ENCODE results near the gene AGBL4.

AGBL4 gene

DNA sequence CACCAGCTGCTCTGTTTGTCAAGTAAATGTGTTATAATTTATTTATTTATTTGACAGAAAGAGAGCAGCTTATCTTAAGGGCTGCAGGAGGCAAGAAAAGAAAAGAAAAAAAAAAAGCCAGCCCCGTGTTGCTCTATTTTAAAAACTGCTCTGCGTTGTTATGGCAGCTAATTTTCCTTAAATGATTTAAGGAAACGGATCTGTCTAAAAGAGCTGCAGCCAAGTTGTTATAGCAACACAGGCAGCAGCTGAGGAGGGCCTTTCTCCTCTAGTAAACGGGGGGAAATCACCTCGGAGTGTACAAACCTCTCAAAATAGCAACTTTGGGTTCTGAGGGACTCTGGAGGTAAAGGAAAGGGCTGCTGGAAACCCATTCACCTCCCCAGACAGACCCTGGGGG lies 1396.3 kb downstream of the AGBL4 start:
- no peak for DNase-seq

GRCh38 chr1:48619539-48619938 lies 1404.2 kb downstream of the AGBL4 start:
- no peak for DNase-seq

DNA sequence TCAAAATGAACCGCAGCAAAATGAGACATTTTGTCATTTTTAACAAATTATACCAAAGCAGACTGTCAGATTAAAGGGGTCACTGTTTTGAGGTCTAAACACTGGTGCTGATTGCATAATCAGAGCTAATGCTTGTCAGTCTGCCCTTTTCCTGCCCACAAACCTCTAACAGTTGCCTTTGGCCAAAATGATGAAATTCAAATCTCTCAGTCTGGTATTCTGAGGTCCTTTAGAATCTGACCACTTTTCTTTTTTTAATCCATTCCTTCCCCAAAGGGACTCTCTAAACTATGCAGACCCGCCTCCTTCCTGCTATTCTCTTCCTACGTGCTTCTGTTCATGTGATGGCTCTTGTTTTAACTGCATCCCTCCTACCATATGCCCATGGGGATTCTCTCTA lies 1406.5 kb downstream of the AGBL4 start:
- no peak for DNase-seq

DNA sequence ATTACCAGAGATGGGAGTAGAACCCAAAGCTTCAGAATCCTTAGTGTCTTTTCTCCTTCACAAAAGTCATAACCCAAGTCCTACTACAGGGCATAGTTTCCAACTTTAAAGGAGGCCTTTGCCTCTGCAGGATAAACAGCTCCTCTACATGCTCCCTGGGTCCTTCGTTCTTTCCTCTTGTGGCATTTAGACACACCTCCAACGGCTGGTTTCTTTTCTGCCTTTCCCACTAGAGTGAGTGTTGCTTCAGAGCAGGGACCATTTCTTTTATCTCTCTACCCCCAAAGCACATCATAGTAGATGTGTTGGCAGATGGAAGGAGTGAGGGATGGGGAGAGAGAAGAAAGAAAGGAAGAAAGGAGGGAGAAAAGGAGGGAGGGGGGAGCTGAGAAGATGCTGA lies 1407.0 kb downstream of the AGBL4 start:
- no peak for DNase-seq

DNA sequence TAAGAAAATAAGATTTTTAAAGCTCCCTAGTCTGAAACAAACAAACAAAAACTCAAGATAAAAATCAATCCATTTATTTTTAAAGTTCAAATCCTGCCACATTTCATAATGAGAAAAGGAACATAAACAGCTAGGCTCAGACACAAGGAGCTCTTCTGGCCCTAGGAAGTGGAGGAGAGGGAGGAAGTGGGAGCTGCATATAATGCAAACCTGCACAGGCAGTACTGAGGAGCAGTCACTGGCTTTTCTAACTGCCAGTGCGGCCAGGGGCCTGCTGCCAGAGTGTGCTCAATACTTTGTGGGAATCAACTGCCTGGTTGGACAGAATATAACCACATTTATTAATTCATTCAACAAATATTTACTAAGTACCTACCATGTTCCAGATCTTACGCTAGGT lies 1411.9 kb downstream of the AGBL4 start:
- no peak for DNase-seq

GRCh38 chr1:48610628-48611542 lies 1412.9 kb downstream of the AGBL4 start:
- DNase-seq = no peak

DNA sequence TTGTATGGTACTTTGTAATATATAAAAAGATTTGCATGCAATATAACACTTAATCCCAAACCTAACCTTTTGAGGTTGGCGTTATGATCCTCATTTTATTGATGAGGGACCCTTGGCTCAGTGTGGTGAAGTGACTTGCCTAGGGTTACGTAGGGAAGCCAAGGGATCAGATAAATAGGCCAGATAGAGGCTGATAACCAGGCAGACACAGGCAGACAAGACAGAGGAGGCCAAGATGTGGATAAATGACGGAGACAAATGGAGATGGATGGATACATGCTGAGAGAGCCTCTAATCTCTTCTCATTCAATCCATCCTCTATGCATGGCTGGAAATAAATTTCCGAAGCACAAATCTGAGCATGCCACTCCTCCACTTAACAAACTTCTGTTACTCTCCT lies 1414.9 kb downstream of the AGBL4 start:
- DNase-seq = no peak

DNA sequence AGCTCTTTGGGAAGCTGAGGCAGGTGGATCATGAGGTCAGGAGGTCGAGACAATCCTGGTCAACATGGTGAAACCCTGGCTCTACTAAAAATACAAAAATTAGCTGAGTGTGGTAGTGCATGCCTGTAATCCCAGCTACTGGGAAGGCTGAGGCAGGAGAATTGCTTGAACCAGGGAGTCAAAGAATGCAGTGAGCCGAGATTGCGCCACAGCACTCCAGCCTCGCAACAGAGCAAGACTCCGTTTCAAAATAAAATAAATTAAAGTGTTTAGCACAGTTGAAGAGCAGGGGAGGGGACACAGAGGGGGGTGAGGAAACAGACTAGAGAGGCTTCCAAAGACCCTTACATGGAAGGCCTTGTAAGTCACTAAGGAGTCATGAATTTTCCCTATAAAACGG lies 1420.5 kb downstream of the AGBL4 start:
- no peak for DNase-seq

- no peak for DNase-seq
These were observed 1421.4 kb downstream of the AGBL4 start for GRCh38 chr1:48602349-48602748.

GRCh38 chr1:48600182-48600581 lies 1423.6 kb downstream of the AGBL4 start:
- DNase-seq = no peak

DNA sequence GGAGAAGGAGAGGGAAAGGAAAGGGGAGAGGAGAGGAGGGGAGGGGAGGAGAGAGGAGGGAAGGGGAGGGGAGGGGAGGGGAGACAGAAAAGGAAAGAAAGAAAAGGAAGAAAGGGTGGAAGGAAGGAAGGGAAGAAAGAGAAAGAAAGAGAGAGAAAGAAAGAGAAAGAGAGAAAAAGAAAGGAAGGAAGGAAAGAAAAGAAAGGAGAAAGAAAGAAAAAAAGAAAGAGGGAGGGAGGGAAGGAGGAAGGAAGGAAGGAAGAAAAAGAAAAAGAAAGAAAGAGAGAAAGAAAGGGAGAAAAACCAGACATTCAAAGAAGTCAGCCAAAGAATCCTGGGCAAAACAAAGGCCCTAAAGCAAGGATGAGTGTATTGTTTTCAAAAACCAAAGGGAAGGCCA lies 1426.1 kb downstream of the AGBL4 start:
- no peak for DNase-seq

DNA sequence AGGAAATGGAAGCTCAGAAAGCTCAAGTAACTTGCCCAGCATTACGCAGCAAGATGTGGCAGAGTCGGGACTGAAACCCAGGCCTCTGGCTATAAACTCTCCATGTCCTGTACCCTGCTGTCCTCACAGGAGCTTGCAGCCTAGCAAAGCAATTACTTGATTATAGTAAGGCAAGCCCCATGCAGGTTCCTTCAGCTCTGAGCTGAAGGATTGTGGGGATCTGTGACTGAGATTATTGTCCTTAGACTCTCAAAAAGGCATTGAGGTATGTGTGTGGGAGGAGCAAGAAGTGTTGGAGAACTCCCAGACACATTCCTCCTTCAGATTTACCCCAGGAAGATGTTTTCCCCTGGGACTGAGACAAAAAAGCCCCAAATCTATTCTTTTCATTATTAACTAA lies 1427.7 kb downstream of the AGBL4 start:
- DNase-seq = no peak

- DNase-seq = no peak
These were observed 1428.1 kb downstream of the AGBL4 start for GRCh38 chr1:48595613-48596012.

- DNase-seq = no peak
These were observed 1431.4 kb downstream of the AGBL4 start for GRCh38 chr1:48592330-48592729.

DNA sequence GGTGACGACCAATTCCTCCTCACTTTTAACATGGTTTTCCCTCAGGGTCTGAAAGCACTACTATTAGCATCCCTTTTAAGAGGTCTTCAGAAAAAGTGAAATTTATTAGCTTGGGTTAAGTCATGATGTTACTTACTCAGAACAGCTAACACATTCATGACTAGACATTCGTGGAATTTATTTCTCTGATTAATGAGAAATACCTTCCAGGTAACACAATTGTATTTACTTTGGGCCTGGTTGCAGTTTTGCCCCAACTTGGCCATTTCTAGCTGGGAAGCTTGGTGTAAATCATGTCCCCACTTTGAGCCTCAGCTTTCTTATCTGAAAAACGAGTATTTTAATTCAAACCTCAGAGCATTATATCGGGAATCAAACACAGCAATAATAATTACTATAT lies 1432.6 kb downstream of the AGBL4 start:
- DNase-seq = no peak

- DNase-seq = no peak
These were observed 1435.7 kb downstream of the AGBL4 start for GRCh38 chr1:48588061-48588460.

DNA sequence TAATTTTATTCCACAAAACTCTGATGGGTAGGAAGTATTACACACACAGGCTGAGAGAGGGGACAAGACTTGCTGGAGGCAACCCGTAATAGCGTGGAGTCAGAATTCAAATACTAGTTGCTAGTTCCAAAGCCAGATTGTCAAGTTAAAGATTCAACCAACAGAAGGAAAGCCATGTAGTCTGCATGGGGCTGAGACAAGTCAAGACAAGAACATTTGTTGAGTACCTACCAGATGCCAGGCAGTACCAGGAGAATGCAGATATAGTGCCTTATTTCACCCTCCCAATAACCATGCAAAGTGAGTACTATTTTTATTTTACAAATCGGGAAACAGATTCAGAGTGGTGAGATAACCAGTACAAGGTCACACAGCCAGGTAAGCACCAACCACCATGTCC lies 1441.3 kb downstream of the AGBL4 start:
- DNase-seq = no peak

GRCh38 chr1:48581270-48581669 lies 1442.5 kb downstream of the AGBL4 start:
- DNase-seq = no peak

DNA sequence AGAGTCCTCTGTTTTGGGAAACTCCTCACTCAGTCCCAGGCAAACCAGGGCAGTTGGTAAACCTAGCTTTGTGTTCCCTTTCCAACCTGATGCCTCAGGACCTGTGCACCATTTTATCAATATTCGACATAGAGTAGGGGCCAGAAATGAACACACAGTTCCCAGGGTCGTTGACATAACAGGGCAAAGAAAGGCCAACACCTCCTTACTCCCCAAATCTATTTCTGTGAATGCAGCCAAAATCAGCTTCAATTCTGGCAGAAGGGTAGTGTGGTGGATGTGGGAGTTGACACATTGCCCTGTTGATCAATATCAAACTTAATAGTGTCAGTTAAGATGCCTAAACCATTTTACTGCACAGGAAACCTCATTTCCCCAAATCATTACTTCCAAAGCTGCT lies 1447.2 kb downstream of the AGBL4 start:
- DNase-seq = no peak

- DNase-seq = peak; percentile 26 to 30
These were observed 1451.0 kb downstream of the AGBL4 start for GRCh38 chr1:48572646-48573258.

GRCh38 chr1:48572134-48572533 lies 1451.6 kb downstream of the AGBL4 start:
- no peak for DNase-seq

GRCh38 chr1:48571303-48571987 lies 1452.3 kb downstream of the AGBL4 start:
- DNase-seq = no peak

- no peak for DNase-seq
These were observed 1453.2 kb downstream of the AGBL4 start for GRCh38 chr1:48570568-48570967.

DNA sequence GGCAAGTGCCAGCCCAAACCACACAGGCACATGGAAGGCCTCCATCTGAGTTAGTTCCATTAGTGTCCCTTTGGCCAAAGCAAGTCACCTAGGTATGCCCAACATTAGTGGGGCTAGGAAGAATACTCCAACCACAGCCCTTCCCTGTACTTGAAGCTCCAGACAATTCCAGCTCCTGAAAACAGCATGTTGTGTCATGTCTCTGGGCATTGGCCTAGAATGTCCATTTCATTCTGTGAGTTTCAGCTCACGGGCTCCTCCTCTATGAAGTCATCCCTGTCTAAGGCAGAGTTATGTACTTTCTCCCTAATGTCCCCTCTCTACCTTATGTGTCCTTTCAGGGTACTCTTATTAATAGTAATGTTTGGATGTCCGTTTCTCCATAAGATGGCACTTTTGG lies 1455.3 kb downstream of the AGBL4 start:
- no peak for DNase-seq
